Measurements from ENCODE around the gene SPECC1. TPM values are rescaled to one million over a fixed set of nuclear protein-coding genes. Genes with fewer than 3 reads are reported as not detected.

Gene SPECC1
- total and polyA plus RNA-seq, 2 of the 13 experiments (the other 11 are each of a cell fraction or from before 2014, with no cell fraction given): 2.3 to 6.9 TPM

GRCh38 chr17:20032636-20033035, 23.5 kb downstream of the SPECC1 start:
- Histone ChIP-seq H3K9me3 (ENCODE audit: low read length) (no peaks in the 10 kb centered on the region), H3K4me1 (ENCODE audit: insufficient read depth, low read length) (no peaks in the 10 kb centered on the region), H2AFZ (ENCODE audit: low read length) (no peak overlapping the region), H4K20me1 (ENCODE audit: insufficient read depth, low read length) (no peaks in the 10 kb centered on the region), H3K27ac (ENCODE audit: extremely low read length, insufficient read depth, low read length) (no peak overlapping the region), H3K27me3 (ENCODE audit: control insufficient read depth in 1 of 2, insufficient read depth in 2 of 2, low read length in 2 of 2) (no peaks in the 10 kb centered on the region), H3K79me2 (ENCODE audit: insufficient read depth, low read length) (no peaks in the 10 kb centered on the region), H3K9ac (ENCODE audit: insufficient read depth, low read depth, low read length) (no peak overlapping the region), H3K4me3 (replicated peaks in 1 of 3; ENCODE audit: insufficient read depth in 1 of 3, low read depth in 2 of 3, low read length in 3 of 3) (no peak overlapping the region), H3K4me2 (ENCODE audit: low read depth, low read length) (no peak overlapping the region), H3K36me3 (replicated peaks in 1 of 2; ENCODE audit: control insufficient read depth in 1 of 2, insufficient read depth in 2 of 2, low read length in 2 of 2) (no peaks in the 10 kb centered on the region)
- 41% methylated on average over 7 of the region's 7 CpGs for WGBS (ENCODE audit: low lambda C conversion rate)
- FAIRE-seq: no peak
- DNase-seq (ENCODE audit: low spot score): no peak
- in situ Hi-C loops (cut with HindIII; ENCODE audit: extremely low pct_ligation_motif_present, low pct_unique_long_range_greater_than_20kb) (no loop called here), intact Hi-C loops (cut with micrococcal nuclease; ENCODE audit: unreplicated experiment) (no loop called here)
- CTCF ChIA-PET (ENCODE audit: low intra/inter-chr PET ratio, low total read pairs): no interaction called here
- TF ChIP-seq, protein P1, sequence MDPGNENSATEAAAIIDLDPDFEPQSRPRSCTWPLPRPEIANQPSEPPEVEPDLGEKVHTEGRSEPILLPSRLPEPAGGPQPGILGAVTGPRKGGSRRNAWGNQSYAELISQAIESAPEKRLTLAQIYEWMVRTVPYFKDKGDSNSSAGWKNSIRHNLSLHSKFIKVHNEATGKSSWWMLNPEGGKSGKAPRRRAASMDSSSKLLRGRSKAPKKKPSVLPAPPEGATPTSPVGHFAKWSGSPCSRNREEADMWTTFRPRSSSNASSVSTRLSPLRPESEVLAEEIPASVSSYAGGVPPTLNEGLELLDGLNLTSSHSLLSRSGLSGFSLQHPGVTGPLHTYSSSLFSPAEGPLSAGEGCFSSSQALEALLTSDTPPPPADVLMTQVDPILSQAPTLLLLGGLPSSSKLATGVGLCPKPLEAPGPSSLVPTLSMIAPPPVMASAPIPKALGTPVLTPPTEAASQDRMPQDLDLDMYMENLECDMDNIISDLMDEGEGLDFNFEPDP (CRISPR knock-in tag; conservative IDR thresholded peaks at IDR 0.05): no peak
- TF ChIP-seq HES4 (CRISPR knock-in tag; IDR thresholded peaks at IDR 0.05; ENCODE audit: borderline replicate concordance) (no peak), ZSCAN29 (CRISPR knock-in tag; conservative IDR thresholded peaks at IDR 0.05) (no peak), EP300 (IDR thresholded peaks at IDR 0.05; ENCODE audit: low read depth in 2 of 2, low read length in 2 of 2) (no peak), EP300 (CRISPR knock-in tag; IDR thresholded peaks at IDR 0.05; ENCODE audit: borderline replicate concordance) (no peak), SSRP1 (CRISPR knock-in tag; IDR thresholded peaks at IDR 0.05) (no peak), ZNF749 (CRISPR knock-in tag; IDR thresholded peaks at IDR 0.05; ENCODE audit: borderline replicate concordance) (no peak), SMAD1 (CRISPR knock-in tag; IDR thresholded peaks at IDR 0.05; ENCODE audit: borderline replicate concordance, low read depth) (no peak), YY1 (IDR thresholded peaks at IDR 0.05; ENCODE audit: insufficient read depth, insufficient replicate concordance, low read depth, low read length) (no peak), ZNF572 (CRISPR knock-in tag; IDR thresholded peaks at IDR 0.05) (no peak)
- BruUV-seq (replicated peaks): no TSS peak
- POLR2A ChIA-PET: no interaction called here
- ATAC-seq: no peak
